ENCODE data around the gene SH2D2A. TPM values are rescaled to one million over a fixed set of nuclear protein-coding genes. Genes with fewer than 3 reads are reported as not detected.

SH2D2A gene
- total RNA-seq, 1 donor from 2014 or later: 3.5 TPM

GRCh38 chr1:156853761-156854160 is 37.1 kb upstream of the SH2D2A start:
- H3K4me3 ChIP-seq: no peak overlapping the region
- no peaks in the 10 kb centered on the region for H3K9me3 ChIP-seq
- DNase-seq (no peak), ATAC-seq (no peak)
- no peak overlapping the region for H3K27ac ChIP-seq
- peaks cover 3% of the 10 kb centered on the region for H3K4me1 ChIP-seq
- no peaks in the 10 kb centered on the region for H3K36me3 ChIP-seq
- TF ChIP-seq, protein P1, sequence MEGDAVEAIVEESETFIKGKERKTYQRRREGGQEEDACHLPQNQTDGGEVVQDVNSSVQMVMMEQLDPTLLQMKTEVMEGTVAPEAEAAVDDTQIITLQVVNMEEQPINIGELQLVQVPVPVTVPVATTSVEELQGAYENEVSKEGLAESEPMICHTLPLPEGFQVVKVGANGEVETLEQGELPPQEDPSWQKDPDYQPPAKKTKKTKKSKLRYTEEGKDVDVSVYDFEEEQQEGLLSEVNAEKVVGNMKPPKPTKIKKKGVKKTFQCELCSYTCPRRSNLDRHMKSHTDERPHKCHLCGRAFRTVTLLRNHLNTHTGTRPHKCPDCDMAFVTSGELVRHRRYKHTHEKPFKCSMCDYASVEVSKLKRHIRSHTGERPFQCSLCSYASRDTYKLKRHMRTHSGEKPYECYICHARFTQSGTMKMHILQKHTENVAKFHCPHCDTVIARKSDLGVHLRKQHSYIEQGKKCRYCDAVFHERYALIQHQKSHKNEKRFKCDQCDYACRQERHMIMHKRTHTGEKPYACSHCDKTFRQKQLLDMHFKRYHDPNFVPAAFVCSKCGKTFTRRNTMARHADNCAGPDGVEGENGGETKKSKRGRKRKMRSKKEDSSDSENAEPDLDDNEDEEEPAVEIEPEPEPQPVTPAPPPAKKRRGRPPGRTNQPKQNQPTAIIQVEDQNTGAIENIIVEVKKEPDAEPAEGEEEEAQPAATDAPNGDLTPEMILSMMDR (IDR thresholded peaks at IDR 0.05): no peak
- intact Hi-C loops (cut with DNase I): no loop called here
- peaks cover 48% of the 10 kb centered on the region for H3K27me3 ChIP-seq (ENCODE audit: low read depth)

GRCh38 chr1:156852418-156852874 is 35.8 kb upstream of the SH2D2A start:
- no peak for DNase-seq
- no peaks in the 10 kb centered on the region for H3K4me1 ChIP-seq
- ATAC-seq: peak; percentile 6 to 14
- H3K9me3 ChIP-seq: no peaks in the 10 kb centered on the region
- TF ChIP-seq, protein P1 (IDR thresholded peaks at IDR 0.05): no peak
- H3K27ac ChIP-seq: no peak overlapping the region
- H3K27me3 ChIP-seq (ENCODE audit: low read depth): peaks cover 48% of the 10 kb centered on the region
- intact Hi-C loops (cut with DNase I): no loop called here
- H3K36me3 ChIP-seq: no peaks in the 10 kb centered on the region
- H3K4me3 ChIP-seq: no peak overlapping the region

DNA sequence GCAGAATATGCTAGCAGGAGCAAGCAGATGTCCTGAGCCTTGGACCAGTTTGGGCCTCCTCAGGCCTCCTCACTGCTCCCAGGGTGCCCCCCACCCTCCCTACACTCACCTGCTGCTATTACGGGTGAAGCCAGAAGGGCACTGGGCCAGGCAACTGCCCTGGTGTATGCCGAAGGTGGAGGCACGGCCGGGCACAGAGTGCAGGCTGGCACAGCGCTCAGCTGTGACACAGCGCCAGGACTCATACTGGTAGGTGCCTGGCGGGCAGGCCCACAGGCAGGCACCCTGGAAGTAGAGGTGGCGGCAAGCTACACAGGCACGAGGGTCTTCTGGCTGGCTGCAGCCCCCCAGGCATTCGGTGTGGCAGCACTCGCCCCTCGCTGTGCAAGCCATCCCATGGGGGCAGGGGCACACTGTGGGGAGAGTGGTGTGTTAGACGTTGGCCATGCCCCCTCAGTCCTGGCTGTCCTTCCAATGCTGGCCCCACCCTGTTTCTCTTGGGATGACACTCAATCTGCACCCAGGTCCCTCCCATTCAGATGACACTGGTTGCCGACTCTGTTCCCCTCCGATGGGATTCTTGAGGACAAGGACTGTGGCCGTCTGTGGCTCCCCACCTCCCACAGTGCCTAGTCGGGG is 35.2 kb upstream of the SH2D2A start:
- no peak for DNase-seq
- intact Hi-C loops (cut with DNase I): no loop called here
- no peak overlapping the region for H3K27ac ChIP-seq
- H3K4me1 ChIP-seq: no peaks in the 10 kb centered on the region
- H3K9me3 ChIP-seq: no peaks in the 10 kb centered on the region
- peak in 1 of 2 donors; percentile 8 for ATAC-seq
- TF ChIP-seq, protein P1 (IDR thresholded peaks at IDR 0.05): no peak
- H3K27me3 ChIP-seq (ENCODE audit: low read depth): peaks cover 48% of the 10 kb centered on the region
- H3K4me3 ChIP-seq: no peak overlapping the region
- no peaks in the 10 kb centered on the region for H3K36me3 ChIP-seq

DNA sequence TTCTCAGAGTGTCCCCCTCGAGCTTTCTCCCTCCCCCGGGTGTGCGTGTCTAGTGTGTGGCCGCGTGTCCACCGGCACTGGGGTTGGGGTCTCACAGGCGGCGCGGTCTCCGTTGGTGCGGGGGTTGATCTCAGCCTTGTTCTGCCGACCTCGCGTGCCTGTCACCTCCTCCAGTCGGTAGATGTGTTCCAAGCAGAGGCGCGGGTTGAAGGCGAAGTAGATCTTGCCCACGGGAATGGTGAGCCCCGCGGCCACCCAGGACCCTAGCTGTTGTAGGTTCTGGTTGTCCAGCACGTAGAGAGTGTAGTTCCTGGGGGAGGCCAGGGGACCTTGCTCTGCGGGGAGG is 32.5 kb upstream of the SH2D2A start:
- H3K9me3 ChIP-seq: no peaks in the 10 kb centered on the region
- TF ChIP-seq, protein P1 (IDR thresholded peaks at IDR 0.05): no peak
- DNase-seq (no peak), ATAC-seq (no peak)
- peaks cover 12% of the 10 kb centered on the region for H3K4me1 ChIP-seq
- H3K4me3 ChIP-seq: no peak overlapping the region
- peaks cover 70% of the 10 kb centered on the region for H3K27me3 ChIP-seq (ENCODE audit: low read depth)
- intact Hi-C loops (cut with DNase I): no loop called here
- H3K27ac ChIP-seq: no peak overlapping the region
- no peaks in the 10 kb centered on the region for H3K36me3 ChIP-seq

- no peak overlapping the region for H3K4me3 ChIP-seq
- peak; percentile 71 for DNase-seq
- H3K36me3 ChIP-seq: no peaks in the 10 kb centered on the region
- H3K4me1 ChIP-seq: peaks cover 12% of the 10 kb centered on the region
- TF ChIP-seq, protein P1 (IDR thresholded peaks at IDR 0.05): no peak
- peak; percentile 54 to 61 for ATAC-seq
- H3K27ac ChIP-seq: no peak overlapping the region
- intact Hi-C loops (cut with DNase I): no loop called here
- H3K27me3 ChIP-seq (ENCODE audit: low read depth): peaks cover 70% of the 10 kb centered on the region
- no peaks in the 10 kb centered on the region for H3K9me3 ChIP-seq
Observed at GRCh38 chr1:156848461-156849150, 32.0 kb upstream of the SH2D2A start.
